Central memory CD4-positive, alpha-beta T cell (primary cell): ENCODE results near the gene FGG.
"Not testable (repeated sequence)": the region's sequence is repeated elsewhere in the genome, so short reads cannot be mapped to it uniquely, and the experiment has no call there.

Source experiments
- DNase-seq: peaks from one replicate; pipeline ENCODE4 v3.0.0; 2022

FGG gene

DNA sequence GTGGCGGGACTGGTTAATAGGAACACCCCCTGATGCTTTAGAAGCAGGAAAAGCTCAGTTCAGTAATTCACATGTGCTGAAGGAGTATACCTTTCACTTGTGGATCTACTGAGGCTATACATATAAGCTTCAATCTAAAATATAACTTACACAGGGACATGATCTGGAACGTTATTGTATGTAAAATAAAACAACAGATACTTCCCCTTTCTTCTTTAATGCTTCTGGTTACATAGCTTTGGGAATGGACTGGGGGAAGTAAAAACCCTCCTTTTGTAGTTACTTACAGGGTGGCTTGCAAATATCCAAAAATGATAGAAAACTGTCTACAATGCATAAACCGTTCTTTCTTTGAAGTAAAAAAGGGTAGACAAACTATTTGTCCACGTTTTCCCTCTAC lies 1.9 kb downstream of the FGG start:
- DNase-seq, result no peak

DNA sequence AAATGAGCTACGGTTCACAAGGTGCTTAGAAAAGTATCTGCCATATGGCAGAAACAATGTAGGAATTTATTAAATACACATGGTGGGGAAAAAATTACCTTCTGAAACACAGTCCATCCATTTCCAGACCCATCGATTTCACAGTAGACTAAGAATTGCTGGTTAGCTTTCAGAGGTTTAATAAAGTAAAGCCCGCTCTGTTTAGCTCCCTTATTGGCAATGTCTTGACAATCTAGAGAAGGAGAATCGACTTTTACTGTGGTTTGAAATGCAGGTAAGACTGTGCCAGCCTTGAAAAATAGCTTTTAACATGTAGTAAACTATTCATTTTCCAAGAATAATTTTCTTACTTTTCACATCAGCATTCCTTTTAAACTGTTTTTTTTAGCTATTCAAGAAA lies 2.9 kb downstream of the FGG start:
- no peak for DNase-seq

DNA sequence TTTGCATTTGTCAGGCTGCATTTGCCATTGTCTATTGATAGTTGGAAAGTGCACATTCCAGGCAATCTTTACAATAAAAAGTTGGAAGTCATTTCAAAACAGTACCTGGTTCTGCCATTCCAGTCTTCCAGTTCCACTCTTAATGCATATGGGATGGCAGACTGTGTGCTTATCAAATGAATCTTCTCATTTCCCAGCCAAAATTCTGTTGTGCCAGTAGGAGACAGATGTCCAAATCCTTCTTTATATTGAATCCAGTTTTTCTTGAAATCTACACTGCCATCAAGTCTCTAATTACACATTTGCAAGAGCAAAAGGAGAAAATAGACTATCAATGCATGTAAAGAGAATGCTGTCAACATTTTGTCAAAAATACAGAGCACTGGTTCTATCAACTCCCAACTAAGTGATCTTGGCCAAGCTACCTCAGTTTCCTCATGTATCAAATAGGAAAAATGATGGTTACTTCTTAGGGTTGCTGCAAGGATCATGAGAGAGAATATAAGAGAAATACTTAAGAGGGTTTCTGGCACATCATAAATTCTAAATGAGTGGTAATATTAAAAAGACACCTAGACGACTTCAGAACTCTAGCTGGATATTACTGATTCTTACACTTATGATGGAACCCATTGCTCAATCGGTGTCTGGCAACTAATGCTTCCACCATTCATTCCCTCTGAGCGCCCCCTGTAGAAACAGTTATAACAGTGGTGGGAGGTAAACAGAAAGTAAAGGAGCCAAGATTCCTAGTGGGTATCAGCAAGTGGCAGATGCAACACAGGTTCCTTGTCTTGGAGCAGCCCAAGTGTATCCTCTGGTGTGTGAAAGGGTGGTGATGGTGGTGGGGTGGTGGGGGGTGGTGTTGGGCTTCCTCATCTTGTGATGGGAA lies 3.8 kb downstream of the FGG start:
- DNase-seq, result no peak

DNA sequence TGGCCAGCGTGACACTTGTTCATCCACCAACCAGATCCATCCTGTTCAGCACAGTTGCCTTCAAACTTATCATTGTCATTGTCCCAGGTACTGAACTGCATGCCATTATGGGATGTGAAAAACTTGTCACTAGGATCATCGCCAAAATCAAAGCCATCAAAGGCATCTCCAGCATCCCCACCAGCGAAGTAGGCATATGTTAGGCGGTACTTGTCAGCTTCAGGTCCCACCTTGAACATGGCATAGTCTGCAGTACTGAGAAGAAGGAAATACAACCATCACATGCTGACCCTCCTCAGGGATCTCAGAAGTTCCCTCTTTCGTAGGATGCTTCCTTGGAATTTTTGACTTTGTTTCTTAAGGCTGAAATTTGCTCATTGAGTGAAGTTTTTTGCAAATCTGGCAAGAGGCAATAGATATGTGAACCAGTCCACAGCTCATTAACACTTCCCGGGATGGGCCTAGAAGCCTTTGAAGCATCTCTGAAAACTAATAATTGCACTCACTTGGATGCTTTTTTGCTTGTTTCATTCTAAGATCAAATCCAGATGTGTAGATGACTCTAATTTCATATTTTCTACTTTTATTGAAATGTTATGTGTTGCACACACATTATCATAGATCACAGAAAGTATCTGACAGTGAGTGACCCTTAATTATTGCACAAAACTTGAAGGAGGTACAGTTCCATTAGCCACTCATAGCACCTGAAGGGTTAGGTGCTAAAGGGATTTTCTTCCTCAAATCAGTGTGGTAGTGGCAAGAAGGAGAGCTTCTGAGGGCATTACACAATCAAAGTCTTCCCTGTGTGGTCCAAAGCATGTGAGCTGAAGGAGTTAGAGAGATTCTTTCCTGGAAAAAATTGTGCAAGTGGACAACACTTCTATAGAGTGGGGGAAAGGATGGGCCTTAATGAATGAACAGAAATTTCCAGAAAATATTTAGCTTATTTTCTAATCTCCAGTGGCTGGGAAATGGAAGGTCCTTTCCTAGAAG lies 5.4 kb downstream of the FGG start:
- no peak for DNase-seq

DNA sequence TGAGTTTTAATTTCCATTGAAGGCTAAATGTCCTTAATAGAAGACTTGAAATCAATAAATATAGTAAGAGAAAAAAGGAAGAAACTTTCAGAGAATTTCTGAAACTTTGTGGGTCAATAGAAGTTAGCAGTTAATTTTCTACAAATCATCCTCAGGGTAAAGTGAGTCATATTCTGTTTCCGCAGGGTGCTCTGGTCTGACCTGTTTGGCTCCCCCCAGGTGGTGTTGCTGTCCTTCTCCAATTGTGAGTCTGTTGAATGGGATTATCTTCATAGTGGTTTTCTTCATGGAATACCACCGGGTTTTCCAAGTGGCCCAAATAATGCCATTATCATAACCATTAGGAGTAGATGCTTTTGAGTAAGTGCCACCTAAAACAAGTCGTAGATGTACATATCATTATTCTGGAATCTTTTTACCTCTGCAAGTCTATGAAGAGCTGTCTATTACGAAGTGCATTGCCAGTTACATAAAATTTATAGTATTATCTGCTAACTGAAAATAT lies 7.7 kb downstream of the FGG start:
- no peak for DNase-seq

DNA sequence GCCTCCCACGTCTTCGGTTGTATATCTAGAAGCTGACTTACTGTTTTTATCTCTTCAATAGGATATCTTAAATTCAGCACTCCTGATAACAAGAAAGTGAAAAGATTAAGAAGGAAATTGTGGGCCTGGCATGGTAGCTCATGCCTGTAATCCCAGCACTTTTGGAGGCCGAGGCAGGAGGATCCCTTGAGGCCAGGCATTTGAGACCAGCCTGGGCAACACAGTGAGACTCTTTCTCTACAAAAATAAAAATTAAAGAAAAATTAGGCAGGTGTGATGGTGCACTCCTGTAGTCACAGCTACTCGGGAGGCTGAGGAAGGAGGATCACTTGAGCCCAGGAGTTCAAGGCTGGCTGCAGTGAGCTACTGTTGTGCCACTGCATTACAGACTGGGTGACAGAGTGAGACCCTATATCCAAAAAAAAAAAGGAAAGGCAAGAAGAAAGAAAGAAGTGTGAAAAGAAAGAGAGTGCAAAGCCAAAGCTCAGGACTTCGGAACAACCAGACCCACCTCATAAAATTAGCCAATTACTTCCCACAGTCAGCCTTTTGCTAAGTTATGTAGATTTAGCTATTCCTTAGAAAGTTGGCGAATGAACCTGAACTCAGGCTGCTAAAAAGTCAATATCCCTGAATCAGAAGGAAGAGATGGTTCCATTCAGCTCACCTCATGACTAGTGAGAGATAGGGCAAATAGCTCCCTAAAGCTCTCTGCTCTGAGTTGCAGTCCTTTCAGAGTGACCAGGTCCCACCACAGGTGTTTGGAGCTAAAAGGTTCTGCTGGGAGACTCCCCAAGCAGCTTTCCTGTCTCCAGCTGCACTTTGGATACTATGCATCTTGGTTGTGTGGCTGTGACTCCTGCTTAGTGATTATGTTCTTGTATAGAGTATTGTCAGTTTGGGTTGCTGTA lies 9.2 kb downstream of the FGG start:
- no peak for DNase-seq

DNA sequence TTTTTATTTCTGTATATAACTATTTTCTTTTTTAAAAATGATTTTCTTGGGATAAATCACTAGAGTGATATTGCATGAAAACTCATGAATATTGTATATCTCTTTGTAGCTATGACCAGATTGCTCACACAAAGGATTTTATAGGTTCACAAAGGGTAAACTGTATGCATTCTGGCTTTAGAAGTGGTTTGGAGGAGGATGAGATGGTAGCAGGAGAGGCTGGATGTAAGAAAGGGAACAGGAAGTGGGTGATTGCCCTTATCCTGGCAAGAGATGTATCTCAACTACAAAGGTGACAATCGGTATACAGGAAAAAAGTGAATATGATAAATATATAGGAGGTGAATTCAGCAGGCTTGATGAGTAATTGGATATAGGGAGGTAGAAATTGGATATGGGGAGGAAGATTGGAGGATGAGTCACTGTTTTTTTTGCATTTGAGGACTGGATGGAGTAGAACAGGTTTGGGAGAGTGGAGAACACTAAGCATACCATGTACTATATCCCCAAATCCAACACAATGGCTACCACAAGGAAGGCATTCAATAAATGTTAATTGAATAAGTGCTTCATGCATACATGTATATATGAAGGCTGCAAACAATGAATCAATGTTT lies 9.9 kb downstream of the FGG start:
- no peak for DNase-seq

DNA sequence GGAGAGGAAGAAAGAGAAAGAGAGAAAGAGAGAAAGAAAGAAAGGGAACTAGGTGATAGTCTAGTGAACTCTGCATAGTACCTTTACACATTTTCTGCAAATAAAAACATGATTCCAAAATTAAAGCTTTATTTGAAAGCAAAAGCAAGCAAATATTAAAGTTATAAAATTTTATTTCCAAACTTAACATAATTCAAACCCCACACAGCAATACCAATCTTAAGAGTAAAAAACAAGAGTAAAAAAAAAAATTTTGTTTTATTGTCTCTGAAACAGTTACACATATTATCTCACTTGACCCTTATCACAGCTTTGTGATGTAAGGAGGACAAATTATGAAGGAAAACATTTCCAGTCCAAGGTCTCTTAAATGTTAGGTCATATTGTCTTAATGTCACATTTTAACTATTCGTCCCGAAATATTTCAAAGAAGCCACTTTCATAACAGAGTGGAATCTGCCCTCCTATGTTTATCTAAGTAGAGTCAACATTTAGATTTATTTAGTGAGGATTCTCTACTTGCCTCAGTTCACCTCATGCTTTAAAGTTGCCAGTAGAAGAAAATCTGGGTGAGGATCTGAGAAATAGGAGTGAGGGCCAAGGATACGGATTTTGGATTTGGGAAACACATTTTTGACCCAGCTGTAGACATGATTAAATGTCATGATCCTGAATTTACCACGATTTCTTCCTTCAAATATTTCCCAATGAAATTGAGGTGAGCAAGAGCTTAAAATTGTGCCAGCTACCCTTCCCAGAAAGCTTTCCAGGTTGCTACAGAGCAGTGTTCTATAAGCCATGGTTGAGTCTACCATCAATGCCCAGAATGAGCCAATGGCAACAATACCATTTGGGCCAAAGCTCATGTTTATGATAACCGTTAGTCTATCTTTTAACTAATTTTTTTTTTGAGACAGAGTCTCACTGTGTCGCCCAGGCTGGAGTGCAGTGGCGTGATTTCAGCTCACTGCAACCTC lies 14.4 kb downstream of the FGG start:
- DNase-seq, result no peak

DNA sequence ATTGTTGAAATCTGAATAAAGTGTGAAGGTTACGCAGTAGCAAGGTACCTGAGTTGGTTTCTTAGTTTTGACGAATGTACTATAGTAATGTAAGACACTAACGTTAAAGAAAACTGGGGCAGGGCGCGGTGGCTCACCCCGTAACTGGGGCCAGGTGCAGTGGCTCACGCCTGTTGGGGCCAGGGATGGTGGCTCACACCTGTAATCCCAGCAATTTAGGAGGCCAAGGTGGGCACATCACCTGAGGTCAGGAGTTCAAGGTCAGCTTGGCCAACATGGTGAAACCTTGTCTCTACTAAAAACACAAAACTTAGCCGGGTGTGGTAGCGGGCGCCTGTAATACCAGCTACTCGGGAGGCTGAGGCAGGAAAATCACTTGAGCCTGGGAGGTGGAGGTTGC lies 15.2 kb downstream of the FGG start:
- DNase-seq, result not testable (repeated sequence)

DNA sequence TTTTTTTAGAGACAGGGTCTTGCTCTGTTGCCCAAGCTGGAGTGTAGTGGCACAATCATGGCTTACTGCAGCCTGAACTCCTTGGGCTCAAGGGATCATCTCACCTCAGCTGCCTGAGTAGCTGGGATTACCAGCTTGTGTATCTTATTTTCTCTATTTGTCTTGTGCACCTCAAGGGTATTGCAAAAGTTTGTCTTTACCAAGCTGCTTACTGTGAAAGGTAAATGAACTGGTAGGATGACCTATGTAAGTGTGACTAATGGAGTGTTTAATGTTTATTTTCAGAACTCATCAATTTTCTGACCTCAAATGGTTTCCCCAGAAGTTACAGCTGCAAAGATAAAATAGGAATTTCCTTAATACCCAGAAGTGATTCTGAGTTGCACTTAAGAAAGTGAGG lies 16.6 kb downstream of the FGG start:
- DNase-seq, result no peak

DNA sequence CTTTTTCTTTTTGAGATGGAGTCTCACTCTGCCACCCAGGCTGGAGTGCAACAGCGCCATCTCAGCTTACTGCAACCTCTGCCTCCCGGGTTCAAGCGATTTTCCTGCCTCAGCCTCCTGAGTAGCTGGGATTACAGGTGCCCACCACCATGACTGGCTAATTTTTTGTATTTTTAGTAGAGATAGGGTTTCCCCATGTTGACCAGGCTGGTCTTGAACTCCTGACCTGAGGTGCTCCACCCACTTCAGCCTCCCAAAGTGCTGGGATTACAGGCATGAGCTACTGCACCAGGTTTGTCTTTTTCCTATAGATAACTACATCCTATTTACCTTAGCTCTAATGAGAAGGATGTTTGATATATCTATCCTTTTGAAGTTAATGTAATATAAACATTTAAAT lies 18.1 kb downstream of the FGG start:
- not testable (repeated sequence) for DNase-seq

DNA sequence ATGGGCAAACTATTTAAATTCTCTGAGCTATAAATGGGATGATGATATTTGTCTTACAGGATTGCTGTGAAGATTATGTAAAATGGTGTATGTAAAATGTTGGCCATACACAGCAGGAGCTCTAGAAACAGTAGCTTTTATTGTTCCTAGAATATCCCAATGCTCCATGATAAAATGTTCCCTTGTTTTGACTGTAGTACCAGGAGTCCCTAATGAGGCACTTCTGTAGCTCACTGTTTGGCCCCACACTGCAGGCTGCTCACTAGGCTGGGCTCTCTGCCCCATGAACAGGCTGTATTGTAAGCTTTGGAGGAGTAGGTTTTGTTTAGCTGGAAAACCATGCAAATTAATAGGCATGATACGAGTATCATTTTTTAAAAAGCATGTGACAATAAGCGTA lies 18.6 kb downstream of the FGG start:
- no peak for DNase-seq

DNA sequence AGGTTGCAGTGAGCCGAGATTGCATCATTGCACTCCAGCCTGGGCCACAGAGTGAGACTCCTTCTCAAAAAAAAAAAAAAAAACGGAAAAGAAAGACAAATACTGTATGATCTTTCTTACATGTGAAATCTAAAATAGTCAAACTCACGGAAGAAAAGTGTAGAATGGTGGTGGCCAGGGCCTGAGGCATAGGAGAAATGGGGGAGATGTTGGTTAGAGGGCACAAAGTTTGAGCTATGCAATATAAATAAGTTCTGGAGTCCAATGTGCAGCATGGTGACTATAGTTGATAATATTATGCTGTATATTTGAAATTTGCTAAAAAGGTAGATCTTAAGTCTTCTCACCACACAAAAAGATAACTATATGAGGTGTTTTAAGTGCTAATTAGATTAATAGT lies 20.6 kb downstream of the FGG start:
- DNase-seq, result no peak

DNA sequence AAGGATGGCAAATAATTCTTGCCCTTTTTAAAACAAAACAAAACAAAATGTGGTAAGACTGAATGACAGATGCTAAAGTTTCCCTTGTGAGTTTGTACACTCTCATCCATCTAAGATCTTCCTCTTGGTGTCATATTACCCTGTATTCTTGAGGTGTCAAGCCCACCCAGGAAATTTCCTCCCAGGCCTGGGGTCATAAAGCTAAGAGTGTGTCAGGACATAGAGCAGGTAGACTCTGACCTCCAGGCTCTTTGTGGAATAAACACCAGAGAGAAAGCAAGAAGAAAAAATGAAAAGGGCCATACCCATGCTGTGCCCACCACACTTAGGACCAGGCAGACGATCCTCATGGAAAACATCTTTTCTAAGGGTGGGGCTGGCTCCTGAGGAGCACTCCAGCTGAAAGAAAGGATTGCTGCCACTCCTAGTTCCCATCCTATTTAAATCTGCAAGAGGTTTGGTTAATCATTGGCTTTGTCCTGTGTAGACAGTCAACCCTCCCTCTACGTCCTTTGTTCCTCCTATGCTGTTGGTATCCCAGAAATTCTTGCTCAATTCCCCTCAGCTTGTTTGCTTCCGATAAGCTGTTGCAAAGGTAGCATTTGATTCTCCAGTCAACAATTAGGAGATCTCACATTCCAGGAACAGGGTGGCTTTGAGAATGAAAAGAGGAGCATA lies 22.0 kb downstream of the FGG start, which contains the start of gene FGA:
TSS of gene FGA (minus strand) at position 414 of the 678 bp plus-strand sequence. CDS start at position 359, 55 bp downstream.
- no peak for DNase-seq

DNA sequence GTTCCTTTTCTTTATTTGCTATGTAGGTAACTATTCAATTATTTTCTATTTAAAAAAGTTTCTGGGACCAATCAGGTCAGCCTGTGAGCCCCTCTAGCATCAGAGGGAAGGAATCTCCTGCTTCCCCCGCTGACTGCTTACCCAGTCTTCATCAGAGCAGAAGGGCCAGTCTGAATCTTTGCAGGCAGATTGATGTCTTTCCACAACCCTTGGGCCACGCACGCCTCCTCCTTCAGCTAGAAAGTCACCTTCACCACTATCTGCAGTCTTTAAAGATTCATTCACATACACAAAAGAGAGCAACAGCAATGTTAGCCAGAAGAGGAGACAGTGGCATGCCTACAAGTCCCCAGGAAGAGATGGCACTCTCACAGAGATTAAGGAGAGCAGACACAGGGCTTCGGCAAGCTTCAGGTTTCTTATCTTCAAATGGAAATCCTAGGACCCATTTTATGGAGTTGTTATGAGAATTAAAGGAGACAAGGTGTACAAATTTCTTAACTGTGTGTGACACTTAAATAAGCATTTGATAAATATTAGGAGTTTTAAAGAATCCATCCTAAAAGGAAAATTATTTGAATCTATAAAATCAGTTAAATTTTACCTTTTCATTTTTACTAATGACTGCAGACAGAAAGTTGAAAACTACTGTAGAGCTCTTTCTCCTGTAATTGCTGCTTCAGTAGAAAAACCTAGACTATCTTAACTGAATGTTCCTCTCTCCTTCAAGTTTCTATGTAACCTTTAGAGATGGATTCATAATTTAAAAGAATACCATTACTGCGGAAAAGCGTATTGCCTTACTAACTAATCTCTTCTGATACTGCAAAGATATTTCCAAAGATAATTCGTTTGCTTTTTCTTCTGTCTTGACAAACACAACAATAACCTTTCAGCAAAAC lies 22.9 kb downstream of the FGG start:
- DNase-seq, result no peak

DNA sequence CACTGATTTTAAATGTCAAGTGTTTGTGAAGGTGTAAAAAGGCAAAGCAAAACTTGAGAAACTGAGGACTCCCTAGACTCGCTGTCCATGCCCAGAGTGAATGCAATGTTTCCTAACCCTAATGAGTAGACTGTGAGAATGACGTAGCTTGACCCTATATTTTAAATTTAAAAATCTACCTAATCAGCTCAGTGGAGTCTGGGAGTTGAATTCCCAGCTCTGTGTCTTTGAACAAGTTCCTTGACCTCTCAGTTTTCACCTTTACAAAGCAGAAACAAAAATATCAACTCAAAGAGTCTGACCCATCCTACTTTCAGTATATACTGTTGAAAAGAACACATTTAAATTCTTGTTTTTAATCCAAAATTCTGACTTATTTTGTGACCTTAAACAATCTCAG lies 24.3 kb downstream of the FGG start:
- no peak for DNase-seq

DNA sequence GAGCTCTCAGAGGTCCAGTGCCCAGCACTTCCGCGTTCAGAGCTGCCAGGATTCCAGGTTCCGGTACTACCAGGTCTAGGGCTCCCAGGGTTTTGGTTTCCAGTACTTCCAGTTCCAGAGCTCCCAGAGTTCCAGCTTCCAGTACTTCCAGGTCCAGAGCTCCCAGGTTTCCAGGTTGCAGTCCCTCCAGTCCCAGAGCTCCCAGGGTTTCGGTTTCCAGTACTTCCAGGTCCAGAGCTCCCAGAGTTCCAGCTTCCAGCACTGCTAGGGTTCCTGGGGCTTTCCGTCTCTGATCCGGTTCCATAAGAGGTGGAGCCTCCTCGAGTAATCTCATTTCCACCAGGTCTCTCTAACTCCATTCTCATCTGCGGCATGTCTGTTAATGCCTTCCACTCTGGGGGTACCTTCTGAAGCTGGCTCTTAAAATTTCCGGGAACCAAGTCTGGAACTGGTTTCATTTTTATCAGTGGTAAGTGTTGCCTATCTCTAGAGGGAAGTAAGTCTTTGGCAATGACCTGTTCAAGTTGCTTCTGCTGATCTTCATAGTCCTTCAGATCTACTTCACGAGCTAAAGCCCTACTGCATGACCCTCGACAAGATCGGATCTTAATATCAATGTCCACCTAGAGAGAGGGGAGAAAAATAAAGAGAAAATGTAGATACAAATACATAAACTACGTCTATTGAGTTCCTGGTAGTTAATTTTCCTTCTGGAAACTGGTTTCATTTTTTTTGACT lies 26.0 kb downstream of the FGG start:
- no peak for DNase-seq
